ENCODE results near the gene LRRC28.

Gene LRRC28

GRCh38 chr15:99275061-99275460 is 23.8 kb downstream of the LRRC28 start:
- no peak overlapping the region for H3K4me3 ChIP-seq (ENCODE audit: low read depth, low read length)
- no peaks in the 10 kb centered on the region for H3K36me3 ChIP-seq
- H3K9me3 ChIP-seq (ENCODE audit: severe bottlenecking) = no peaks in the 10 kb centered on the region
- TF ChIP-seq CTCF (IDR thresholded peaks at IDR 0.05; ENCODE audit: low read depth, low read length) = no peak
- DNase-seq = no peak
- no peaks in the 10 kb centered on the region for H3K27me3 ChIP-seq (ENCODE audit: insufficient read depth, low read depth, severe bottlenecking)
- no peak overlapping the region for H3K27ac ChIP-seq

GRCh38 chr15:99275525-99276128 is 24.3 kb downstream of the LRRC28 start:
- H3K27me3 ChIP-seq (ENCODE audit: insufficient read depth, low read depth, severe bottlenecking) = no peaks in the 10 kb centered on the region
- no peaks in the 10 kb centered on the region for H3K36me3 ChIP-seq
- no peak overlapping the region for H3K27ac ChIP-seq
- H3K9me3 ChIP-seq (ENCODE audit: severe bottlenecking) = no peaks in the 10 kb centered on the region
- DNase-seq = no peak
- no peak overlapping the region for H3K4me3 ChIP-seq (ENCODE audit: low read depth, low read length)
- no peak for TF ChIP-seq CTCF (IDR thresholded peaks at IDR 0.05; ENCODE audit: low read depth, low read length)

- TF ChIP-seq CTCF (IDR thresholded peaks at IDR 0.05; ENCODE audit: low read depth, low read length) = no peak
- no peak overlapping the region for H3K27ac ChIP-seq
Observed at GRCh38 chr15:99279290-99279689, 28.0 kb downstream of the LRRC28 start.

GRCh38 chr15:99279827-99280226 is 28.5 kb downstream of the LRRC28 start:
- no peaks in the 10 kb centered on the region for H3K36me3 ChIP-seq
- no peaks in the 10 kb centered on the region for H3K9me3 ChIP-seq (ENCODE audit: severe bottlenecking)
- TF ChIP-seq CTCF (IDR thresholded peaks at IDR 0.05; ENCODE audit: low read depth, low read length) = no peak
- no peak overlapping the region for H3K4me3 ChIP-seq (ENCODE audit: low read depth, low read length)
- no peak for DNase-seq
- H3K27me3 ChIP-seq (ENCODE audit: insufficient read depth, low read depth, severe bottlenecking) = no peaks in the 10 kb centered on the region
- H3K27ac ChIP-seq = no peak overlapping the region

More at GRCh38 chr15:99279290-99279689, 28.0 kb downstream of the LRRC28 start:
- H3K36me3 ChIP-seq = no peaks in the 10 kb centered on the region
- H3K4me3 ChIP-seq (ENCODE audit: low read depth, low read length) = no peak overlapping the region
- DNase-seq = no peak
- H3K9me3 ChIP-seq (ENCODE audit: severe bottlenecking) = no peaks in the 10 kb centered on the region
- H3K27me3 ChIP-seq (ENCODE audit: insufficient read depth, low read depth, severe bottlenecking) = no peaks in the 10 kb centered on the region

- H3K36me3 ChIP-seq = no peaks in the 10 kb centered on the region
- H3K27me3 ChIP-seq (ENCODE audit: insufficient read depth, low read depth, severe bottlenecking) = no peaks in the 10 kb centered on the region
- H3K9me3 ChIP-seq (ENCODE audit: severe bottlenecking) = no peaks in the 10 kb centered on the region
- no peak for TF ChIP-seq CTCF (IDR thresholded peaks at IDR 0.05; ENCODE audit: low read depth, low read length)
- no peak for DNase-seq
- no peak overlapping the region for H3K4me3 ChIP-seq (ENCODE audit: low read depth, low read length)
- no peak overlapping the region for H3K27ac ChIP-seq
Observed at GRCh38 chr15:99282121-99282520, 30.8 kb downstream of the LRRC28 start.

GRCh38 chr15:99282586-99282985 is 31.3 kb downstream of the LRRC28 start:
- Histone ChIP-seq H3K9me3 (ENCODE audit: severe bottlenecking) (no peaks in the 10 kb centered on the region), H3K27ac (no peak overlapping the region), H3K36me3 (no peaks in the 10 kb centered on the region), H3K4me3 (ENCODE audit: low read depth, low read length) (no peak overlapping the region), H3K27me3 (ENCODE audit: insufficient read depth, low read depth, severe bottlenecking) (no peaks in the 10 kb centered on the region)
- DNase-seq = no peak
- no peak for TF ChIP-seq CTCF (IDR thresholded peaks at IDR 0.05; ENCODE audit: low read depth, low read length)

Measured in WERI-Rb-1 (cell line).